Measurements from ENCODE around the gene SIGLEC14. TPM values are rescaled to one million over a fixed set of nuclear protein-coding genes. Genes with fewer than 3 reads are reported as not detected.

The SIGLEC14 gene
- total and polyA plus RNA-seq, 2 experiments from 2014 or later: not detected

DNA sequence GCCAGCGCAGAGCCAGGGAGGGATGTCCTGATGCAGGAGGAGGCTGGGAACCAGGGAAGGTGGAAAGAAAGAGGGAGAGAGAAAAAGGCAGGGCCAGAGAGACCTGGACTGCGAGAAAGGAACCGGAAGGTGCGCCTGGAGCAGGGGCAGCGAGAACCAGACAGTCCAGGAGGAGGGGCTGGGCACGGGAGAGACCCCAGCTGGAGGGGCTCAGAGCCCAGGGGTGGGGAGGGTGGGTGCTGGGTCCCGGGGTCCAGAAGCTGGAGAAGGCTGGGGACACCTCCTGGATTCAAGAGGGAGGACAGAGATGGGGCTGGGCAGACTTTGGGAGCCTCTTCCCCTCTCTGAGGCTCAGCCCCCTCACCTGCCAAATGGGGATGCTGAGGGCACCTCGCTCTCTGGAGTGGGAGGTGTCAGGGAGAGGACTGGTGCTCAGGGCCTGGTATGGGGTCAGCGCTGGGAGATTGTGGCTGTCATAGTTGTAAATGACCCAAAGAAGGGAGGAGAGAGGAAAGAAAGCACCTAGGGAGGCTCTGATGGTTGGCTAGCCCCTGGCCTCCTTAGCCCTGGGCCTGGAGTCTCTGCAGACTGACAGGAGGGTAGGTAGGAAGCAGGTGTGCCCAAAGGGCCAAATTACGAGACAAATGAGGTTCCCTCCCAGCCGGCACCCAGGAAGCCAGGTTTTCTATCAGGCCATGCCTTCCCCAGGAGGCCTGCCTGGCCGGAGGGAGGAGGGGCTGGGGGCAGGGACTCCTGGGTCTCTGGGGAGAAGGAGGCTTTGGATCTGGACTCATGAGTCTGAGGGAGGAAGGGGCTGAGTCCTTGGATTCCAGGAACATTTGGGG lies 45.2 kb upstream of the SIGLEC14 start (continued):
- no peak for TF ChIP-seq ZNF114 (CRISPR knock-in tag; IDR thresholded peaks at IDR 0.05)

GRCh38 chr19:51691074-51691583 lies 44.5 kb upstream of the SIGLEC14 start:
- DNase-seq (ENCODE audit: low spot score) (peak; percentile 89), ATAC-seq (peak; percentile 2)
- peaks cover 18% of the 10 kb centered on the region; the same call in 2 of the 3 replicates for H3K36me3 Mint-ChIP-seq (ENCODE audit: low read depth)
- Histone ChIP-seq H3F3A (replicated peaks; ENCODE audit: low read depth) (0 out of 2 replicates have a peak, but pooled peaks cover 9% of the 10 kb centered on the region), H3K27me3 (ENCODE audit: insufficient read depth) (no peaks in the 10 kb centered on the region), H3K4me1 (ENCODE audit: insufficient read depth) (peaks cover 23% of the 10 kb centered on the region), H3K4me3 (peak overlapping the region; percentile 76), H2AFZ (no peak overlapping the region), H3K9me2 (ENCODE audit: insufficient read depth) (peaks cover 2% of the 10 kb centered on the region; the same call in 1 of the 2 replicates), H3K4me2 (peak overlapping the region; percentile 98), H3K79me2 (replicated peaks; ENCODE audit: insufficient read depth) (peaks cover 16% of the 10 kb centered on the region; the same call in 1 of the 2 replicates), H3K36me3 (ENCODE audit: insufficient read depth) (no peaks in the 10 kb centered on the region), H3K27ac (ENCODE audit: low read depth) (no peak overlapping the region), H4K20me1 (replicated peaks; ENCODE audit: insufficient read depth) (no peaks in the 10 kb centered on the region; the same call in 1 of the 2 replicates)
- peak overlapping the region; percentile 69 for H3K4me3 Mint-ChIP-seq
- peaks cover 23% of the 10 kb centered on the region for H3K27me3 Mint-ChIP-seq (ENCODE audit: insufficient read depth, low read depth, poor library complexity)
- TF ChIP-seq NANOG (IDR thresholded peaks at IDR 0.05; ENCODE audit: borderline replicate concordance) (no peak), EZH2phosphoT487 (IDR thresholded peaks at IDR 0.05; ENCODE audit: unreplicated experiment) (no peak), POLR2AphosphoS5 (IDR thresholded peaks at IDR 0.05; ENCODE audit: low read depth) (no peak), CREB1 (CRISPR knock-in tag; IDR thresholded peaks at IDR 0.05; ENCODE audit: low read depth) (0 out of 2 replicates have a peak, but pooled peaks have one; percentile 23), ETS1 (IDR thresholded peaks at IDR 0.05) (0 out of 2 replicates have a peak, but pooled peaks have one; percentile 28), STAT1 (IDR thresholded peaks at IDR 0.05; ENCODE audit: unreplicated experiment) (no peak), EZH2 (IDR thresholded peaks at IDR 0.05; ENCODE audit: low read depth, unreplicated experiment) (no peak)
- TF ChIP-seq, protein P1, sequence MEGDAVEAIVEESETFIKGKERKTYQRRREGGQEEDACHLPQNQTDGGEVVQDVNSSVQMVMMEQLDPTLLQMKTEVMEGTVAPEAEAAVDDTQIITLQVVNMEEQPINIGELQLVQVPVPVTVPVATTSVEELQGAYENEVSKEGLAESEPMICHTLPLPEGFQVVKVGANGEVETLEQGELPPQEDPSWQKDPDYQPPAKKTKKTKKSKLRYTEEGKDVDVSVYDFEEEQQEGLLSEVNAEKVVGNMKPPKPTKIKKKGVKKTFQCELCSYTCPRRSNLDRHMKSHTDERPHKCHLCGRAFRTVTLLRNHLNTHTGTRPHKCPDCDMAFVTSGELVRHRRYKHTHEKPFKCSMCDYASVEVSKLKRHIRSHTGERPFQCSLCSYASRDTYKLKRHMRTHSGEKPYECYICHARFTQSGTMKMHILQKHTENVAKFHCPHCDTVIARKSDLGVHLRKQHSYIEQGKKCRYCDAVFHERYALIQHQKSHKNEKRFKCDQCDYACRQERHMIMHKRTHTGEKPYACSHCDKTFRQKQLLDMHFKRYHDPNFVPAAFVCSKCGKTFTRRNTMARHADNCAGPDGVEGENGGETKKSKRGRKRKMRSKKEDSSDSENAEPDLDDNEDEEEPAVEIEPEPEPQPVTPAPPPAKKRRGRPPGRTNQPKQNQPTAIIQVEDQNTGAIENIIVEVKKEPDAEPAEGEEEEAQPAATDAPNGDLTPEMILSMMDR (conservative IDR thresholded peaks at IDR 0.05; ENCODE audit: low read depth in 2 of 2): no peak
- no peak overlapping the region for H3K27ac Mint-ChIP-seq
- H3K4me1 Mint-ChIP-seq: peaks cover 42% of the 10 kb centered on the region
- peaks cover 15% of the 10 kb centered on the region for H3K9me3 Mint-ChIP-seq

Data from GM23338 (cell line).